Panc1 (cell line): ENCODE measurements around the gene CCDC9B.

Experiments used
- POLR2AphosphoS5 ChIP-seq: IDR thresholded peaks from 2 replicates; pipeline ENCODE4 v1.6.1; 2012; ENCODE audit warnings: mild to moderate bottlenecking, low read depth, low read length, moderate library complexity
- TF ChIP-seq, protein P1 (sequence below): fragments of 450-650 bp; IDR thresholded peaks from 2 replicates; pipeline ENCODE4 v1.5.1; 2017; ENCODE audit warnings: mild to moderate bottlenecking
- TF ChIP-seq, protein P2 (sequence below), 2 experiments: IDR thresholded peaks; 2 replicates each; pipeline ENCODE4 v1.6.1; 2011 to 2012; ENCODE audit warnings: low read depth in 2 of 2, control low read depth in 1 of 2, low read length in 1 of 2, mild to moderate bottlenecking in 1 of 2, moderate library complexity in 1 of 2; ENCODE audit not compliant: insufficient read depth in 1 of 2

DNA sequence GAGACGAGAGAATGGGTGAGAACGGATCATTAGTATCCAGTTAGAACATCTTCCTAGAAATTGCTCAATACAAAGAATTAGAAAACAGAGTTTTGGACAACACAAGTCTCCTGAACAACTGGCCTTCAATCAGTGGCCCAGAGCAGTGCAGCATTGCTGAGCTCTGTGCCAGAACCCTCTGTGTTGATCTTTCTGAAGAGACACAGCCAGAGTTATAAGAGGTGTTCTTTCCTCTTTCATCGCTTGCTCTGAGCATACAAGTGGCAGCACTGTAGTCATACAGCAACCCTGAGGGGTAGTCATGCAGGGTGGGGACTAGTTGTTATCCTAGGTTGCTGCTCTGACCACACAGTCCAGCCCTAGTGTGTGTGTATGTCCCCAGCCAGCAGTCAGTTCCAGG, 45.7 kb upstream of the CCDC9B start:
- TF ChIP-seq, protein P1, sequence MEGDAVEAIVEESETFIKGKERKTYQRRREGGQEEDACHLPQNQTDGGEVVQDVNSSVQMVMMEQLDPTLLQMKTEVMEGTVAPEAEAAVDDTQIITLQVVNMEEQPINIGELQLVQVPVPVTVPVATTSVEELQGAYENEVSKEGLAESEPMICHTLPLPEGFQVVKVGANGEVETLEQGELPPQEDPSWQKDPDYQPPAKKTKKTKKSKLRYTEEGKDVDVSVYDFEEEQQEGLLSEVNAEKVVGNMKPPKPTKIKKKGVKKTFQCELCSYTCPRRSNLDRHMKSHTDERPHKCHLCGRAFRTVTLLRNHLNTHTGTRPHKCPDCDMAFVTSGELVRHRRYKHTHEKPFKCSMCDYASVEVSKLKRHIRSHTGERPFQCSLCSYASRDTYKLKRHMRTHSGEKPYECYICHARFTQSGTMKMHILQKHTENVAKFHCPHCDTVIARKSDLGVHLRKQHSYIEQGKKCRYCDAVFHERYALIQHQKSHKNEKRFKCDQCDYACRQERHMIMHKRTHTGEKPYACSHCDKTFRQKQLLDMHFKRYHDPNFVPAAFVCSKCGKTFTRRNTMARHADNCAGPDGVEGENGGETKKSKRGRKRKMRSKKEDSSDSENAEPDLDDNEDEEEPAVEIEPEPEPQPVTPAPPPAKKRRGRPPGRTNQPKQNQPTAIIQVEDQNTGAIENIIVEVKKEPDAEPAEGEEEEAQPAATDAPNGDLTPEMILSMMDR, result no peak
- no peak for TF ChIP-seq POLR2AphosphoS5
- TF ChIP-seq, protein P2, sequence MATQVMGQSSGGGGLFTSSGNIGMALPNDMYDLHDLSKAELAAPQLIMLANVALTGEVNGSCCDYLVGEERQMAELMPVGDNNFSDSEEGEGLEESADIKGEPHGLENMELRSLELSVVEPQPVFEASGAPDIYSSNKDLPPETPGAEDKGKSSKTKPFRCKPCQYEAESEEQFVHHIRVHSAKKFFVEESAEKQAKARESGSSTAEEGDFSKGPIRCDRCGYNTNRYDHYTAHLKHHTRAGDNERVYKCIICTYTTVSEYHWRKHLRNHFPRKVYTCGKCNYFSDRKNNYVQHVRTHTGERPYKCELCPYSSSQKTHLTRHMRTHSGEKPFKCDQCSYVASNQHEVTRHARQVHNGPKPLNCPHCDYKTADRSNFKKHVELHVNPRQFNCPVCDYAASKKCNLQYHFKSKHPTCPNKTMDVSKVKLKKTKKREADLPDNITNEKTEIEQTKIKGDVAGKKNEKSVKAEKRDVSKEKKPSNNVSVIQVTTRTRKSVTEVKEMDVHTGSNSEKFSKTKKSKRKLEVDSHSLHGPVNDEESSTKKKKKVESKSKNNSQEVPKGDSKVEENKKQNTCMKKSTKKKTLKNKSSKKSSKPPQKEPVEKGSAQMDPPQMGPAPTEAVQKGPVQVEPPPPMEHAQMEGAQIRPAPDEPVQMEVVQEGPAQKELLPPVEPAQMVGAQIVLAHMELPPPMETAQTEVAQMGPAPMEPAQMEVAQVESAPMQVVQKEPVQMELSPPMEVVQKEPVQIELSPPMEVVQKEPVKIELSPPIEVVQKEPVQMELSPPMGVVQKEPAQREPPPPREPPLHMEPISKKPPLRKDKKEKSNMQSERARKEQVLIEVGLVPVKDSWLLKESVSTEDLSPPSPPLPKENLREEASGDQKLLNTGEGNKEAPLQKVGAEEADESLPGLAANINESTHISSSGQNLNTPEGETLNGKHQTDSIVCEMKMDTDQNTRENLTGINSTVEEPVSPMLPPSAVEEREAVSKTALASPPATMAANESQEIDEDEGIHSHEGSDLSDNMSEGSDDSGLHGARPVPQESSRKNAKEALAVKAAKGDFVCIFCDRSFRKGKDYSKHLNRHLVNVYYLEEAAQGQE (IDR thresholded peaks at IDR 0.05; ENCODE audit: insufficient read depth in 1 of 2, low read depth in 2 of 2, low read length in 1 of 2), result no peak
